GM12891 (cell line): ENCODE results near the gene USP31. TPM values are rescaled to one million over a fixed set of nuclear protein-coding genes. Genes with fewer than 3 reads are reported as not detected.

Source experiments
- DNase-seq: peaks from one replicate; pipeline ENCODE4 v3.0.0; 2011; ENCODE audit warnings: low spot score; ENCODE audit not compliant: insufficient read length
- FAIRE-seq: peaks from 2 replicates; lab custom pipeline; 2011; peaks lifted over from hg19 to GRCh38; lab: Jason Lieb, UNC
- PAX5 ChIP-seq: IDR thresholded peaks from 2 replicates; pipeline ENCODE4 v1.6.1; 2011; ENCODE audit warnings: low read length, moderate library complexity, mild to moderate bottlenecking; ENCODE audit not compliant: insufficient read depth, severe bottlenecking
- POLR2A ChIP-seq: IDR thresholded peaks from 2 replicates; pipeline ENCODE4 v1.6.1; 2011; ENCODE audit warnings: low read depth, low read length, control low read depth
- POLR2AphosphoS5 ChIP-seq: IDR thresholded peaks from 2 replicates; pipeline ENCODE4 v1.6.1; 2011; ENCODE audit warnings: low read depth, low read length, control low read depth
- POU2F2 ChIP-seq: IDR thresholded peaks from 2 replicates; pipeline ENCODE4 v1.6.1; 2011; ENCODE audit warnings: low read depth, mild to moderate bottlenecking, control low read depth, low read length, moderate library complexity
- SPI1 ChIP-seq: IDR thresholded peaks from 2 replicates; pipeline ENCODE4 v1.6.1; 2011; ENCODE audit warnings: low read depth, low read length, control low read depth
- TAF1 ChIP-seq: IDR thresholded peaks from 2 replicates; pipeline ENCODE4 v1.6.1; 2011; ENCODE audit warnings: low read depth, low read length, control low read depth
- polyA plus RNA-seq: library from polyadenylated mRNA; unstranded; fragments of >200 nt; gene quantifications from one replicate; pipeline ENCODE4 v1.2.1, GENCODE V29; 2012; ENCODE audit warnings: low read depth, missing spikeins, inconsistent platforms; ENCODE audit not compliant: missing spikeins

USP31 gene, protein sequence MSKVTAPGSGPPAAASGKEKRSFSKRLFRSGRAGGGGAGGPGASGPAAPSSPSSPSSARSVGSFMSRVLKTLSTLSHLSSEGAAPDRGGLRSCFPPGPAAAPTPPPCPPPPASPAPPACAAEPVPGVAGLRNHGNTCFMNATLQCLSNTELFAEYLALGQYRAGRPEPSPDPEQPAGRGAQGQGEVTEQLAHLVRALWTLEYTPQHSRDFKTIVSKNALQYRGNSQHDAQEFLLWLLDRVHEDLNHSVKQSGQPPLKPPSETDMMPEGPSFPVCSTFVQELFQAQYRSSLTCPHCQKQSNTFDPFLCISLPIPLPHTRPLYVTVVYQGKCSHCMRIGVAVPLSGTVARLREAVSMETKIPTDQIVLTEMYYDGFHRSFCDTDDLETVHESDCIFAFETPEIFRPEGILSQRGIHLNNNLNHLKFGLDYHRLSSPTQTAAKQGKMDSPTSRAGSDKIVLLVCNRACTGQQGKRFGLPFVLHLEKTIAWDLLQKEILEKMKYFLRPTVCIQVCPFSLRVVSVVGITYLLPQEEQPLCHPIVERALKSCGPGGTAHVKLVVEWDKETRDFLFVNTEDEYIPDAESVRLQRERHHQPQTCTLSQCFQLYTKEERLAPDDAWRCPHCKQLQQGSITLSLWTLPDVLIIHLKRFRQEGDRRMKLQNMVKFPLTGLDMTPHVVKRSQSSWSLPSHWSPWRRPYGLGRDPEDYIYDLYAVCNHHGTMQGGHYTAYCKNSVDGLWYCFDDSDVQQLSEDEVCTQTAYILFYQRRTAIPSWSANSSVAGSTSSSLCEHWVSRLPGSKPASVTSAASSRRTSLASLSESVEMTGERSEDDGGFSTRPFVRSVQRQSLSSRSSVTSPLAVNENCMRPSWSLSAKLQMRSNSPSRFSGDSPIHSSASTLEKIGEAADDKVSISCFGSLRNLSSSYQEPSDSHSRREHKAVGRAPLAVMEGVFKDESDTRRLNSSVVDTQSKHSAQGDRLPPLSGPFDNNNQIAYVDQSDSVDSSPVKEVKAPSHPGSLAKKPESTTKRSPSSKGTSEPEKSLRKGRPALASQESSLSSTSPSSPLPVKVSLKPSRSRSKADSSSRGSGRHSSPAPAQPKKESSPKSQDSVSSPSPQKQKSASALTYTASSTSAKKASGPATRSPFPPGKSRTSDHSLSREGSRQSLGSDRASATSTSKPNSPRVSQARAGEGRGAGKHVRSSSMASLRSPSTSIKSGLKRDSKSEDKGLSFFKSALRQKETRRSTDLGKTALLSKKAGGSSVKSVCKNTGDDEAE (N-terminal part only)
- polyA plus RNA-seq: 0.83 TPM

DNA sequence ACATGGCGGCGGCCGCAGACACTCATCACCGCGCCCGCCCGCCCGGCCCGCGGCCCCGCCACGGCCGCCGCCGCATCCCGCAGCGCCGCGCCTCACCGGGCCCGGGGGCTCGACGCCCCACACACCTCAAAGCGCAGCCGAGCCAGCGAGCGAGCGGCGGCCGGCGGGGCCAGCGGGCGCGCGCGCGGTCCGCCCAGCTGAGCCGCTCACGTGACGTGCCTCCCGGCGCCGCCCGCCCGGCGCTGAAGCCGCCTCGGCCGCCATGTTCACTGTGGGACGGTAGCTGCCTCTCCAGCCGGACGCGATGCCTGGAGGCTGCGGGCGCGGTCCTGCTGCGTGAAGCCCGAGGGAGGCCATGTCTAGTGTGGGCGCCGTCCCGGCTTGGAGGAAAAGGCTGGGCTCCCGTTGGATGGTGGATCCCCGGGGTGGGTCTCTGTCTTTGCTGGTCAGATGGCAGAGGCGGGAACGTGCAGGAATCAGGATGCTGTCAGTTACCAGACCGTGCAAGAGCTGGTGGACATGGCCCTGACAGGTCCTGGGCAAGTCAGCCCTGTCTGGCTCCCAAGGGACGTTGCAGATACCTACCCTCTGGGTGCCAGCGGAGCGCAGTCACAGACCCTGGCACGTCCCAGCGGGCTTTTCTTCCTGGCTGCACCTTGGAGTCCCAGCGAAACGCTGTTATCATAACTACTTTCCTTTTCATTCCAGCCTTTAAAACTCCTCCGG, at the start of gene USP31:
TSS of gene USP31 (minus strand) at position 186 of the 726 bp plus-strand sequence. CDS start at position 4, 182 bp downstream.
- DNase-seq: peak; percentile 83
- FAIRE-seq: peak; percentile 87

DNA sequence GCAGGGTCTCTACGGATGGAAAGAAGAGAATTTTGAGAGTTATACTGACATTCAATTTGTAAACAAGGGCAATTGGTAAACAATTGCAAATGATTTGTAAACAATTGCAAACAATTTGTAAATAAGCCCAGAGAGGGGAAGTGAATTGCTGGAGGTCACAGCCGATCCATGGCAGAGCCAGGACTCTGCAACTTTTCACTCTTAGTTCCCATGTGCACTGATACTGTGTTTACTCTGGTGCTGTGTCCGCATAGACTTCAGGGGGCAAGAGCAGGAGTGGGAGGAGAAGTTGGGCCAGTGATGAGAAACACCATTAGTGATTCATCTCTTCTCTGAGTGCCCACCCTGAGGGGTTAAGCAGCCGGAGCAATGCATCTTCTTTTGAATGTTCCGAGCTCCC, 47.3 kb upstream of the USP31 start:
- FAIRE-seq (no peak), DNase-seq (no peak)
- TF ChIP-seq POLR2A (no peak), SPI1 (no peak), TAF1 (no peak), PAX5 (no peak), POLR2AphosphoS5 (no peak), POU2F2 (no peak)

More for the DNA sequence above, at the start of gene USP31:
- TF ChIP-seq POLR2A: no peak
- TF ChIP-seq PAX5: no peak
- TF ChIP-seq POLR2AphosphoS5: no peak
- TF ChIP-seq POU2F2: no peak
- no peak for TF ChIP-seq TAF1
- TF ChIP-seq SPI1: no peak

DNA sequence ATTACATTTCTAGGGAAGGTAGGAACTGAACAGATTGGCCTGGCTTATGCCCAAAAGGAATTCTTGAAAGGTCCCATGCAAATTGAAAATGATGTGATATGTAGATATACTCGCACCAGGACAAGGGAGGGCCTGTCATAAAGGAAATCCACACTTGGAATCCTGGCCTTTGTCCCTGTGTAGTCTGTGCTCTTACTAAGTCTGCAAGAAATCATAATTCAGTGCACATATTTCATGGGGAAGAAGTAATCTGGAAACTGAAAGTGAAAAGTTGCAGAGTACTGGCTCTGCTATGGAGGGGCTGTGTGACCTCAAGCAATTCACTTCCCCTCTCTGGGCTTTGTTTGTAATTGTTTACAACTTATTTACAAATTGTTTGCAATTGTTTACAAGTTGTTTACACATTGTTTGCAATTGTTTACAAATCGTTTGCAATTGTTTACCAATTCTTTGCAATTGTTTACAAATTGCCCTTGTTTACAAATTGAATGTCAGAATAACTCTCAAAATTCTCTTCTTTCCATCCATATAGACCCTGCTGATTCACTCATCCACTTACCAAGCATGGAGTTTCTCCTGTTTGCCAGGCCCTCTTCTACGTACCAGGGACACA, 46.2 kb upstream of the USP31 start:
- TF ChIP-seq SPI1 (no peak), POU2F2 (no peak), PAX5 (no peak), POLR2A (no peak), POLR2AphosphoS5 (no peak), TAF1 (no peak)
- DNase-seq: no peak
- no peak for FAIRE-seq

DNA sequence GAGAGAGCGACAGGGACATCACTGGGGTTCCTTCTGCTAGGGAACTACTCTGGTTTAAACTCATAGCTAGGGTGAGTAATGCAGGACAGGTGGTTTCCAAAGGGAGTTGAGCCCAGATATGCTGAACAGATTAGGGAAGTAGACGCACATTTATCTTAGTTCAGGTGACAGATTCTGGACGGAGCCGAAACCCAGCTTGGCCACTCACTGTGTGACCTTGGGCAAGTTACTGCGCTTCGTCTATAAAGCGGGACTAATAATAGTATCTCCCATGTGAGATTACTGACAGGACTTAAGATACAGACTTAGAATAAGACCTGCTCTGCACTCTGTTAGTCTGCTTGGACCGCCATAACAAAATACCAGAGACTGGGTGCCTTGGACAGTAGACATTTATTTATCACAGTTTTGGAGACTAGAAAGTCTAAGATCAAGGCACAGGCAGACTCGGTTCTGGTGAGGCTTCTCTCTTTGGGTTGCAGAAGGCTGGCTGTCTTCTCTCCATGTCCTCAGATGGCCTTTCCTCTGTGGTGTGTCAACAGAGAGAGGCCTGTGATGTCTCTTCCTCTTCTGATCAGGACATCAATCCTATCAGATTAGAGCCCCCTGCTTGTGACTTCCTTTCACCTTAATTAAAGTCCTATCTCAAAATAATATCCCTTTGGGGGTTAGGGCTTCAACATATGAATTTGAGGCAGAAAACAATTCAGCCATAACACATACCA, 45.4 kb upstream of the USP31 start:
- DNase-seq: no peak
- TF ChIP-seq POU2F2: no peak
- TF ChIP-seq POLR2AphosphoS5: no peak
- no peak for TF ChIP-seq PAX5
- no peak for TF ChIP-seq SPI1
- TF ChIP-seq TAF1: no peak
- no peak for TF ChIP-seq POLR2A
- no peak for FAIRE-seq

DNA sequence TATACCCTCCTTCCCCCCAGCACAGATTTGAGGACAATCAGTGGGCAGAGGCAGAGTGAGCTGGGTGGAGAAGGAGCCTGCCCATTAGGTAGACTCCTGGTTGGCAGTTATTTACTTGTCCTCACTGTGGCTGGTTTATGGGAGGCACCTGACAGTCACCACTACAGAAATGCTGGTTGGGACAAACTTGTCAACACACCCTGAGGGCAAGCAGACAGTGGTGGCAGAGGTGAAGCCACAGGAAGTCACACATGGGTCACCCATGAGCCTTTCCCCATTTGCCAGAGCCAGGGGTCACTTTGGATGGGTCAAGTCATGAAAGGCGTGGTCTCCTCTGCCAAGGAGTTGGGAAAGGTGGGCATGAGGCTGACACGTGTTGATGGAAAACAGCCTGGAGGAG, 39.7 kb upstream of the USP31 start:
- FAIRE-seq (no peak), DNase-seq (no peak)
- TF ChIP-seq SPI1: no peak
- TF ChIP-seq PAX5: no peak

DNA sequence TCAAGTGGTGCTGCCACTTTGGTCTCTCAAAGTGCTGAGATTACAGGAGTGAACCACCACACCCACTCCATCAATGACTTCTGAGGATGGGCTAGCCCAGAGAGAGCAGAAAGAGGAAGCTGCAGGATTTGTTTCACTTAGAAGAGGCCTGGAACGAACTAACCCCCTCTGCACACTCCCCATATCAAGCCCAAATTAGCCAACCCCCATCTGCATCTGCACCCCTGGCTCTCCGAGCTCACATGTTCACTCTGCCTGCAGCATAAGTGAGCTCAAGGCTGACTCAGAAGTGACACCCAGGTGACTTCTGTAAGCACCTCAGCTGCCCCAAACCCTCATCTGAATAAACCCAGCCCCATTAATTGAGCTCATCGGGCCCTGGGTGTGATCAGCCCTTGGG, 38.1 kb upstream of the USP31 start:
- TF ChIP-seq PAX5 (no peak), POLR2AphosphoS5 (no peak), SPI1 (no peak), POLR2A (no peak), POU2F2 (no peak), TAF1 (no peak)
- DNase-seq (no peak), FAIRE-seq (no peak)

DNA sequence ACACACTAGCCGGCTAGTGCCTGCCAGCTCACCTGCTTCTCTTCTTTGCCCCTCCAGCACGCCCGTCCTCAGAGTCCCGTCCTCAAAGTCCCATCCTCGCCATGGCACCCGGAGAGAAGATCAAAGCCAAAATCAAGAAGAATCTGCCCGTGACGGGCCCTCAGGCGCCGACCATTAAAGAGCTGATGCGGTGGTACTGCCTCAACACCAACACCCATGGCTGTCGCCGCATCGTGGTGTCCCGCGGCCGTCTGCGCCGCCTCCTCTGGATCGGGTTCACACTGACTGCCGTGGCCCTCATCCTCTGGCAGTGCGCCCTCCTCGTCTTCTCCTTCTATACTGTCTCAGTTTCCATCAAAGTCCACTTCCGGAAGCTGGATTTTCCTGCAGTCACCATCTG, 36.9 kb upstream of the USP31 start:
- DNase-seq (no peak), FAIRE-seq (no peak)
- TF ChIP-seq POLR2AphosphoS5 (no peak), PAX5 (no peak), POLR2A (no peak), SPI1 (no peak), POU2F2 (no peak)

DNA sequence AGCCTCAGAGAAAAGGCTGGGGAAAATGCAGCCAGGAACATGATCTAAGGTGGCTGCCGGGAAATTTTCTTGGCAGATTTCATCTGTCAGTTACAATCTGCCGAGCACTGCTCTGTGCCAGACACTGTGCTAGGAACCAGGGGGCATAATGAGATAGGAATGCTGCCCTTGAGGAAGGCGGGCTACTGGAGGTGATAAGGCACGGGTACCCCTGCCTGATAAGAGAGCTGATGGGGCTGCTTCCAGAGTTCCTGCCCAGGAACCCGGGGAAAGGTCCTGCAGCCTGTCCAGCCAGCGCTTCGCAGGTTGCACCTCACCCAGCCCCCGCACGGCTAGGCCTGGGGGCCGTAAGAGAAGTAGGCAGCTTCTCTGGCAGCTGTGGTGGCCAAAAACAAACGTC, 36.4 kb upstream of the USP31 start:
- FAIRE-seq (no peak), DNase-seq (no peak)
- no peak for TF ChIP-seq POU2F2
- no peak for TF ChIP-seq PAX5
- TF ChIP-seq POLR2A: no peak
- no peak for TF ChIP-seq SPI1
- TF ChIP-seq TAF1: no peak
- TF ChIP-seq POLR2AphosphoS5: no peak
